OCI-LY1 (cell line): Measurements from ENCODE around the gene IDUA.

Source experiments
- H2AFZ ChIP-seq: fragments of 200-600 bp; sonication (generic), shearing (Covaris generic); 2 replicates; pipeline ENCODE4 v1.6.0; 2014; ENCODE audit warnings: antibody characterized with exemption, mild to moderate bottlenecking, low read length
- H3F3A ChIP-seq: fragments of 200-600 bp; sonication (generic), shearing (Covaris generic); 2 replicates; pipeline ENCODE4 v1.6.0; 2014; ENCODE audit warnings: mild to moderate bottlenecking, antibody characterized with exemption, low read length, moderate library complexity; ENCODE audit not compliant: insufficient read depth
- H3K27ac ChIP-seq: fragments of 200-600 bp; sonication (generic); 2 replicates; pipeline ENCODE4 v1.5.1; 2014; ENCODE audit warnings: low read length, mixed run types, mild to moderate bottlenecking, low read depth; ENCODE audit not compliant: poor library complexity, severe bottlenecking
- H3K27me3 ChIP-seq: fragments of 200-600 bp; sonication (generic); 2 replicates; pipeline ENCODE4 v1.6.0; 2014; ENCODE audit warnings: antibody characterized with exemption, mild to moderate bottlenecking, low read length, moderate library complexity; ENCODE audit not compliant: insufficient read depth
- H3K36me3 ChIP-seq: fragments of 200-600 bp; sonication (generic); 2 replicates; pipeline ENCODE4 v1.6.1; 2014; ENCODE audit warnings: mild to moderate bottlenecking, antibody characterized with exemption, low read length, moderate library complexity, mixed read lengths; ENCODE audit not compliant: insufficient read depth
- H3K4me1 ChIP-seq: fragments of 200-600 bp; sonication (generic); 2 replicates; pipeline ENCODE4 v1.5.1; 2014; ENCODE audit warnings: mild to moderate bottlenecking, low read length, moderate library complexity; ENCODE audit not compliant: insufficient read depth, severe bottlenecking
- H3K4me2 ChIP-seq: fragments of 200-600 bp; sonication (generic), shearing (Covaris generic); 2 replicates; pipeline ENCODE4 v1.6.1; 2014; ENCODE audit warnings: low read length
- H3K4me3 ChIP-seq: fragments of 200-600 bp; sonication (generic); 2 replicates; pipeline ENCODE4 v1.5.1; 2014; ENCODE audit warnings: low read length, low read depth, mild to moderate bottlenecking, mixed read lengths; ENCODE audit not compliant: poor library complexity, severe bottlenecking
- H3K79me2 ChIP-seq: fragments of 200-600 bp; shearing (Covaris generic); 2 replicates; pipeline ENCODE4 v1.6.1; 2016; ENCODE audit warnings: mixed run types, low read length, mixed read lengths; ENCODE audit not compliant: insufficient read depth
- H3K9ac ChIP-seq: fragments of 200-600 bp; sonication (generic), shearing (Covaris generic); 2 replicates; pipeline ENCODE4 v1.6.1; 2014; ENCODE audit warnings: mild to moderate bottlenecking, low read length, mixed read lengths
- H3K9me2 ChIP-seq: fragments of 200-600 bp; sonication (generic), shearing (Covaris generic); 2 replicates; pipeline ENCODE4 v1.6.1; 2014; ENCODE audit warnings: low read depth, mild to moderate bottlenecking, low read length, mixed read lengths
- H3K9me3 ChIP-seq: fragments of 200-600 bp; shearing (Covaris generic); 2 replicates; pipeline ENCODE4 v1.6.1; 2014; ENCODE audit warnings: low read length, mixed read lengths
- H4K20me1 ChIP-seq: fragments of 200-600 bp; sonication (generic), shearing (Covaris generic); 2 replicates; pipeline ENCODE4 v1.6.0; 2016; ENCODE audit warnings: mild to moderate bottlenecking, low read length; ENCODE audit not compliant: insufficient read depth
- CTCF ChIP-seq: fragments of 200-600 bp; sonication (generic), shearing (Covaris generic); IDR thresholded peaks from 2 replicates; pipeline ENCODE4 v1.5.1; 2017; ENCODE audit warnings: mild to moderate bottlenecking, antibody characterized with exemption, low read length, moderate library complexity, mixed read lengths
- EZH2 ChIP-seq: fragments of 200-600 bp; sonication (generic), shearing (Covaris generic); IDR thresholded peaks from 2 replicates; pipeline ENCODE4 v1.8.0; 2017; ENCODE audit warnings: borderline replicate concordance, mixed run types, mild to moderate bottlenecking, antibody characterized with exemption, low read length, moderate library complexity, mixed read lengths

IDUA gene

GRCh38 chr4:1023895-1024740 is 37.3 kb downstream of the IDUA start:
- Histone ChIP-seq H3K27me3 (no peaks in the 10 kb centered on the region), H3K27ac (no peak overlapping the region), H3K4me2 (no peak overlapping the region), H2AFZ (no peak overlapping the region), H3K4me3 (no peak overlapping the region), H3K4me1 (peaks cover 7% of the 10 kb centered on the region), H3F3A (no peaks in the 10 kb centered on the region), H4K20me1 (no peaks in the 10 kb centered on the region), H3K9me2 (no peaks in the 10 kb centered on the region), H3K79me2 (no peaks in the 10 kb centered on the region), H3K9me3 (no peaks in the 10 kb centered on the region), H3K9ac (no peak overlapping the region), H3K36me3 (no peaks in the 10 kb centered on the region)
- TF ChIP-seq CTCF: no peak

DNA sequence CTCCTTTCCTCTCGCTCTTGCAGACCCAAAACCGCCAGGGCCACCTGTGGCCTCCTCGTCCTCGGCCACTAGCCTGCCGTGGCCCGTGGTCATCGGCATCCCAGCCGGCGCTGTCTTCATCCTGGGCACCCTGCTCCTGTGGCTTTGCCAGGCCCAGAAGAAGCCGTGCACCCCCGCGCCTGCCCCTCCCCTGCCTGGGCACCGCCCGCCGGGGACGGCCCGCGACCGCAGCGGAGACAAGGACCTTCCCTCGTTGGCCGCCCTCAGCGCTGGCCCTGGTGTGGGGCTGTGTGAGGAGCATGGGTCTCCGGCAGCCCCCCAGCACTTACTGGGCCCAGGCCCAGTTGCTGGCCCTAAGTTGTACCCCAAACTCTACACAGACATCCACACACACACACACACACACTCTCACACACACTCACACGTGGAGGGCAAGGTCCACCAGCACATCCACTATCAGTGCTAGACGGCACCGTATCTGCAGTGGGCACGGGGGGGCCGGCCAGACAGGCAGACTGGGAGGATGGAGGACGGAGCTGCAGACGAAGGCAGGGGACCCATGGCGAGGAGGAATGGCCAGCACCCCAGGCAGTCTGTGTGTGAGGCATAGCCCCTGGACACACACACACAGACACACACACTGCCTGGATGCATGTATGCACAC is 38.2 kb downstream of the IDUA start:
- H3K9ac ChIP-seq: no peak overlapping the region
- H3K79me2 ChIP-seq: no peaks in the 10 kb centered on the region
- H3K4me1 ChIP-seq: peaks cover 7% of the 10 kb centered on the region
- no peaks in the 10 kb centered on the region for H3K9me3 ChIP-seq
- H3K27me3 ChIP-seq: no peaks in the 10 kb centered on the region
- no peak overlapping the region for H3K4me3 ChIP-seq
- H3K9me2 ChIP-seq: no peaks in the 10 kb centered on the region
- no peak overlapping the region for H3K27ac ChIP-seq
- no peak overlapping the region for H3K4me2 ChIP-seq
- no peaks in the 10 kb centered on the region for H3F3A ChIP-seq
- no peak overlapping the region for H2AFZ ChIP-seq
- no peak for TF ChIP-seq EZH2
- no peak for TF ChIP-seq CTCF
- no peaks in the 10 kb centered on the region for H3K36me3 ChIP-seq
- no peaks in the 10 kb centered on the region for H4K20me1 ChIP-seq

GRCh38 chr4:1026115-1026514 is 39.3 kb downstream of the IDUA start:
- no peaks in the 10 kb centered on the region for H3K27me3 ChIP-seq
- no peak for TF ChIP-seq CTCF
- no peak for TF ChIP-seq EZH2
- no peak overlapping the region; the same call in 1 of the 2 replicates for H3K4me2 ChIP-seq
- no peaks in the 10 kb centered on the region for H3K79me2 ChIP-seq
- no peaks in the 10 kb centered on the region for H3K9me3 ChIP-seq
- no peak overlapping the region for H2AFZ ChIP-seq
- no peaks in the 10 kb centered on the region for H4K20me1 ChIP-seq
- no peak overlapping the region for H3K4me3 ChIP-seq
- no peaks in the 10 kb centered on the region for H3K36me3 ChIP-seq
- peaks cover 7% of the 10 kb centered on the region for H3K4me1 ChIP-seq
- no peaks in the 10 kb centered on the region for H3K9me2 ChIP-seq
- no peaks in the 10 kb centered on the region for H3F3A ChIP-seq
- no peak overlapping the region for H3K9ac ChIP-seq
- H3K27ac ChIP-seq: no peak overlapping the region
